ENCODE results near the gene CALR.
"Not testable (repeated sequence)": the region's sequence is repeated elsewhere in the genome, so short reads cannot be mapped to it uniquely, and the experiment has no call there.

Gene CALR

DNA sequence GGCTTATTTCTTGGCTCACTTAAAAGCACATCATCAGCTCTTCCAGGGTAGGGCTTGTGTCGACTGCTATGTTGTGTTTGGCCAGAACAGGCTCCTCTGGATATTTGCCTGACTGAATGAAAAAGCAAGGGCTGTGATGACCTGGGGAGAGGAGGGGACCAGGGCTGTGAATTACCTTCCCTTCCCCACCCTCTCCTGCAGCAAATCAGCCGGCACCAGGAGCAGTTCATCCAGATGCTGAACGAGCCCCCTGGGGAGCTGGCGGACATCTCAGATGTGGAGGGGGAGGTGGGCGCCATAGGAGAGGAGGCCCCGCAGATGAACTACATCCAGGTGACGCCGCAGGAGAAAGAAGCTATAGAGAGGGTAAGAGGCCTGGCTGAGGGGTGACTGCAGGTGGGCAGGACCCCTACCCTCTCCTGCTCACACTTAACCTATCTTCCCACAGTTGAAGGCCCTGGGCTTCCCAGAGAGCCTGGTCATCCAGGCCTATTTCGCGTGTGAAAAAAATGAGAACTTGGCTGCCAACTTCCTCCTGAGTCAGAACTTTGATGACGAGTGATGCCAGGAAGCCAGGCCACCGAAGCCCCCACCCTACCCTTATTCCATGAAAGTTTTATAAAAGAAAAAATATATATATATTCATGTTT lies 14.2 kb downstream of the CALR start:
- H3K4me3 ChIP-seq (ENCODE audit: low read depth, low read length) = no peak overlapping the region

DNA sequence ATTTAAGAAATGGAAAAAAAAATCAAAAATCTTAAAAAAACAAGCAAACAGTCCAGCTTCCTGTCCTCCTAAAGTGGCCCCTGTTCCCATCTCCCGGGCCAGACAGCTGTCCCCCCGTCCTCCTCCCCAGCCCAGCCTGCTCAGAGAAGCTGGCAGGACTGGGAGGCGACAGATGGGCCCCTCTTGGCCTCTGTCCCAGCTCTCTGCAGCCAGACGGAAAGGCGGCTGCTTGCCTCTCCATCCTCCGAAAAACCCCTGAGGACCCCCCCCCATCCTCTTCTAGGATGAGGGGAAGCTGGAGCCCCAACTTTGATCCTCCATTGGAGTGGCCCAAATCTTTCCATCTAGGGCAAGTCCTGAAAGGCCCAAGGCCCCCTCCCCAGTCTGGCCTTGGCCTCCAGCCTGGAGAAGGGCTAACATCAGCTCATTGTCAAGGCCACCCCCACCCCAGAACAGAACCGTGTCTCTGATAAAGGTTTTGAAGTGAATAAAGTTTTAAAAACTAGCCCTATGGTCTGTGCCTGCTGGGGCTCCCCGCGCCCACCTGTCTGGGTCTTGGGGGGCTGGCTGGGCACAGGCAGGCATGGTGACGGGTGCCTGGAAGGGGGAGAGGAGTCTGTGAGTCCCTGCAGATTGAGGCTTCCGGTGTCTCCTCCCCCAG lies 14.9 kb downstream of the CALR start:
- no peak overlapping the region for H3K4me3 ChIP-seq (ENCODE audit: low read depth, low read length)

DNA sequence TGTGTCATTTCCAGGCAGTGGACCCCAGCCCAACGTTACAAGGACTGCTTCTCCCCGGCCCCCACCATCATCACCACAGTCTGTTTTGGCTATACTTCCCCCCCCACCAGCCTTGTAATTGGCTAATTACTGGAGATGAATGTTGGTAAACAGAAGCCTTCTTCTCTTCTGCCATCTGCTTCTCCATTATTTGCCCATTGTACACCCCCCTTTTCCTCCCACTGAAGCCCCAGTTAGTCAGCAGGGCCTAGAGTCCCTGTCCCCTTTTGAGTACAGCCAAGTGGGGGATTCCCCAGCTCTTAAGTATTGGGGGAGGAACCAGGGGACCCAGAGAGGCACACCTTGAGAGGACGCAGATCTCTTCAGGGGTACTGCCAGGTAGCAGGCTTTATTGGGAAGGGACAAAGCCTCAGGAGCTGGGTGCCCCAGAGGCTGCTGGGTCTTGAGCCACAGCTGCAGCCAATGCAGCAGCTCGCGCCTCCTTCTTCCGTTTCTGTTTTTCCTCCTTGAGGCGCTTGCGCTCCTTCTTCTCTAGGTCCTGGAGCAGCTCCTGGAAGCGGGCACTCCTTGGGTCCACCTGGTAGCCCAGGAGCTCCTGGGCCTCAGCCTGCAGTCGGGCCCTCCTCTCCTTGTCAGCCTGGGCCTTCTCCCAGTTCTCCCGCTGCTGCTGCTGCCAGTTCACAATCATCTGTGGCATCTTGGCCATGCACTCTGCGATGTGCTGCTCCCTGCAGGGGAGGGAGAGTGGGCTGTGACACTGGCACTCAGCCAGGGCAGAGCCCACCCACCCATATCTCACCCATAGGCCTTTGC lies 15.6 kb downstream of the CALR start:
- no peak overlapping the region for H3K4me3 ChIP-seq (ENCODE audit: low read depth, low read length)

DNA sequence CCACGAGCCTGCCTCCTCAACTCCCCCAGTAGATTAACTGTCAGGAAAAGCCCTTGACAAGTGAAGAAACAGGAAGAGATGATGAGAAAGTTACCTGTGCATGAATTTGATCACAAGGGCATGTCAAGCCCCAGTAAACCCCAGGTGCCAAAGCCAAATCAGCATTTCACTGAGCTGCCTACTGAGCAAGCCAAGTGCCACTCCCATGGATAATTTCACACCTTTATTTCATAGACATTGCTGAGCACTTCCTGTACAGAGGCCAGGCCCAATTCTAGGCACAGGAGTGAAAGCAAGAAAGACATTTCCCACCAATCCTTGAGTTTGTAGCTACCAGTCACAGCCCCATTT lies 16.2 kb downstream of the CALR start:
- H3K4me3 ChIP-seq (ENCODE audit: low read depth, low read length) = no peak overlapping the region

DNA sequence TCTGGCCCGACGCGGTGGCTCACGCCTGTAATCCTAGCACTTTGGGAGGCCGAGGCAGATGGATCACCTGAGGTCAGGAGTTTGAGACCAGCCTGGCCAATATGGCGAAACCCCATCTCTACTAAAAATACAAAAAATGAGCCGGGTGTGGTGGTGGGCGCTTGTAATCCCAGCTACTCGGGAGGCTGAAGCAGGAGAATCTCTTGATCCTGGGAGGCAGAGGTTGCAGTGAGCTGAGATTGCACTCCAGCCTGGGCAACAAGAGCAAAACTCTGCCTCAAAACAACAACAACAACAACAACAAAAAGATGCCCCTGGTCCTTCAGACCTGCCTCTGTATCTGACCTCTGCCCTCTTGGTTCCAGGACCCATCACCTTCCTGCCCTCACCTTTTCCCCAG lies 17.2 kb downstream of the CALR start:
- H3K4me3 ChIP-seq (ENCODE audit: low read depth, low read length) = not testable (repeated sequence)

DNA sequence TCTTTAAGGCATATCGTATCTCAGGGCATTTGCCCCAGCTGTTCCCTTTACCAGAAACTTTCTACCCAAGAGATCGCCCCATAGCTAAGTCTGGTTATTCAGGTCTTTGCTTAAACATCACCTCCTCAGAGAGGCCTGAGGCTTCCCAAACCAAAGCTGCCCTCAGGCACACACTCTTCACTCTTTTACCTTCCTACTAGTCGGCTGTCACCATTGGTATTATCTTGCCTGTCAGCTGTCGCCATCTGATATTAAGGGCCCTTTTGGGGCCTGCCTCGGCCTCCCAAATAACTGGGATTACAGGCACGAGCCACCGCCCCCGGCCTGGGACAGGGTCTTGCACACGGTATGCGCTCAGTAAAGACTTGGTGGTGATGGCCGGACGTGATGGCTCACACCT lies 17.6 kb downstream of the CALR start:
- H3K4me3 ChIP-seq (ENCODE audit: low read depth, low read length) = peak overlapping the region; percentile 99

DNA sequence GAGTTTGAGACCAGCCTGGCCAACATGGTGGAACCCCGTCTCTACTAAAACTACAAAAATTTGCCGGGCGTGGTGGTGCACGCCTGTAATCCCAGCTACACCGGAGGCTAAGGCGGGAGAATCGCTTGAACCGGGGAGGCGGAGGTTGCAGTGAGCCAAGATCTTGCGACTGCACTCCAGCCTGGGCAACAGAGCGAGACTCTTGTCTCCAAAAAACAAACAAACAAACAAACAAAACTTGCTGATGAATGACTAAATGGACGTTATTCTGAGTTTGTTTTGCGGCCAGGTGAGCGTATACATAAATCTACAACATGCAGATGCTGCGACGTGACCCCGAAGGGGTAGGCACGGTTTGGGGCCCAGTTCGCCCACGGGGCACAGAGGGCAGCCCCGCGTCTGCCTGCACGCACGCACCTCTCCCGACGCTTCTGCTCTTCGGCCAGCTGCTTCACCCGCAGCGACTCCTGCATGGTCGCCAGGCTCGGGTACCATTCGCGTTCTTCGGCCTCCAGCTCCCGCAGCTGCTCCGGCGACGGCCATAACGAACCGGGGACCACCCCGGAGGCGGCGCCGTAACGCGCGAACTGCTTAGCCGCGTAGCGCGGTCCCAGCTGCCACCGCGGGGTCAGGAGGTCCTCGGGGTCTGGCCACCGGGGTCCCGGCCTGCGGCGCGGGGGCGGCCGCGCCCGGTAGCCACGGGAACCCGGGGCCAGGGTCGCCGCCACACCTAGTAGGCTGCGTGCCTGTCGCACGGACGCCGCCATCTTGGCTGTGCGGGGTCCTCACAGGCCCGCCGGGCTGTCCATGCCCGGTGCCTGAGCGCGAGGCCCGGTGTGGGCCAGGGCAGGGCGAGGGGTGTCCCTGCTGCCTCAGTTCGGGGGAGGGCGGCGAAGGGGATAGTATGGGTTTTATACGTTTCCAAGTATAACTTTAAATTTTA lies 18.3 kb downstream of the CALR start, which contains the start of gene GADD45GIP1:
TSS of gene GADD45GIP1 (minus strand) at position 778 of the 943 bp plus-strand sequence. CDS start at position 767, 11 bp downstream.
- peak within 1 kb of the TSS; percentile 99 for H3K4me3 ChIP-seq (ENCODE audit: low read depth, low read length)

DNA sequence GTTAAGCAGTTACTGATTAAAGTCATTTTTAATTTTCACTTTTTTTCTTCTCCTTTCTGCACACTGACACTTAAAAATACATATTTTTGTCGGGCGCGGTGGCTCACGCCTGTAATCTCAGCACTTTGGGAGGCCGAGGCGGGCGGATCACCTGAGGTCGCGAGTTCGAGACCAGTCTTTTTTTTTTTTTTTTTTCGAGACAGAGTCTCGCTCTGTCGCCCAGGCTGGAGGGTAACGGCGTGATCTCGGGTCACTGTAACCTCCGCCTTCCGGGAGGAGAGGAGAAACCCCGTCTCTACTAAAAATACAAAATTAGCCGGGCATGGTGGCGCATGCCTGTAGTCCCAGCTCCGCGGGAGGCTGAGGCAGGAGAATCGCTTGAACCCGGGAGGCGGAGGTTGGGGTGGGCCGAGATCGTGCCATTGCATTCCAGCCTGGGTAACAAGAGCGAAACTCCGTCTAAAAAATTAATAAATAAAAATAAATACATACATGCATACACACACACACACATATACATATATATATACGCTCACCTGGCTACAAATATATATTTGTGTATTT lies 19.1 kb downstream of the CALR start:
- H3K4me3 ChIP-seq (ENCODE audit: low read depth, low read length) = peak overlapping the region; percentile 99

DNA sequence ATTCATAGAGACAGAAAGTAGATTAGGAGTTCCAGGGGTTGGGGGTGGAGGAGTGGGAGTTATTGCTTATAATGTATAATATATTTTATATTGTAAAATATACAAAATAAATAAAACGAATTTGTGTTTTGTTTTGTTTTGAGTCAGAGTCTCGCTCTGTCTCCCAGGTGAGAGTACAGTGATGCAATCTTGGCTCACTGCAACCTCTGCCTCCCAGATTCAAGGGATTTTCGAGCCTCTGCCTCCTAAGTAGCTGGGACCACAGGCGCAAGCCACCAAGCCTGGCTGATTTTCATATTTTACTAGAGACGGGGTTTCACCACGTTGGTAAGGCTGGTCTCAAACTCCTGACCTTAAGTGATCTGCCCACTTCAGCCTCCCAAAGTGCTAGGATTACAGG lies 21.1 kb downstream of the CALR start:
- H3K4me3 ChIP-seq (ENCODE audit: low read depth, low read length) = no peak overlapping the region

DNA sequence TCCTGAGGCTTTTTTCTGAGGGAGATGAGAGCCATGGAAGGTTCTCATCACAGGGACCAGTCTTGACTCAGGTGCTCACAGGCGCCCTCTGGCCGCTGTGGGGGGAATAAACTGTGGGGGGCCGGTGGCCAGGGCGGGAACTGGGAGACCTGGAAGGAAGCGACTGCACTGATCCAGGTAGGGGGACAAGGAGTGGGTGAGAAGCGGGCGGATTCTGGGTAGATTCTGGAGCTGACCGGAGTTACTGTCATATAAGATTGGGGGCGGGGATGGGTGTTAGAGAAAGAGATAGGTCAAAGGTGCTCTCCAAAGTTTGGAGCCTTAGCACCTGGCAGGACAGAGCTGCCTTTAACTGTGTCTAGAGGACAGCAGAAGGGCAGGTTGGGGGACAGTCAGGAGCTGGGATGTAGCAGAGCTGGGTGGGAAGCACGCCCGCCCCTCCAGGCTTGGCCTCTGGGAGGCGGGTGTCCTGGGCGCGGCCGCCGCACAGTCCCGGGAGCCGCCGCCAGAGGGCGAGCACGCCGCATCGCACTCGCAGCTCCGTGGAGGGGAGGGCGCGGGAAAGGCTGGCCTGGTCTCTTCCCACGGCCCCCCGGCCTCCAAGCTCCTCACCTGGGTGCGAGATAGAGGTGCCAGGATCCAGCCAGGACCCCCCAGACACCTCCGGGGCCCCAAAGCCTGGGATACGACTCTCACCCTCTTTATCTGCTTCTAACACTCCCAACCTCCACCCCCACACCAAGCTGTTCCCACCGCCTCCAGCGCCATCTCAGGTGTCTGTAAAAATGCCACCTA lies 26.8 kb downstream of the CALR start:
- no peak overlapping the region for H3K4me3 ChIP-seq (ENCODE audit: low read depth, low read length)

DNA sequence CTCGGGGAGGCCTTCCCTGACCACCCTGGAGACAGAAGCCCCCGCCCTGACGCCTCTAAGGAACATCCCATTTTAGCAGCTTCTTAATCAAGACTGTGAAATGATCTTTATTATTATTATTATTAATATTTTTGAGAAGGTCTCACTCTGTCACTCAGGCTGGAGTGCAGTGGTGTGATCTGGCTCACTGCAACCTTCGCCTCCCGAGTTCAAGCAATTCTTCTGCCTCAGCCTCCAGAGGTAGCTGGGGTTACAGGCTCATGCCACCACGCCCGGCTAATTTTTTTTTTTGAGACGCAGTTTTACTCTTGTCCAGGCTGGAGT lies 27.4 kb downstream of the CALR start:
- no peak overlapping the region for H3K4me3 ChIP-seq (ENCODE audit: low read depth, low read length)

DNA sequence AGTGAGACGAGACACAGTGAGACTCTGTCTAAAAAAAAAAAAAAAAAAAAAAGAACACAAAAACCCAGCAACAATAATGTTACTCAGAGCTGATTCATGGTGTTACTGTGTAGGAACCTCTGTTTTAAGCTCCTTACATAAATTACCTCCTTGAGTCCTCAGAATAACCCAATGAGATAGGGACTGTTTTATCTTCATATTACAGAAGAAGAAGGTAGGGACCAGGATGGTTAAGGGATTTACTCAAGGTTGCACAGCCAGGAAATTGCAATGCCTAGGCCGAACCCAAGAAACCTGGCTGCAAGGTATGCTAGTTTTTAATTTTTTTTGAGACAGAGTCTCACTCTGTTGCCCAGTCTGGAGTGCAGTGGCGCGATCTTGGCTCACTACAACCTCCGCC lies 29.5 kb downstream of the CALR start:
- no peak overlapping the region for H3K4me3 ChIP-seq (ENCODE audit: low read depth, low read length)

DNA sequence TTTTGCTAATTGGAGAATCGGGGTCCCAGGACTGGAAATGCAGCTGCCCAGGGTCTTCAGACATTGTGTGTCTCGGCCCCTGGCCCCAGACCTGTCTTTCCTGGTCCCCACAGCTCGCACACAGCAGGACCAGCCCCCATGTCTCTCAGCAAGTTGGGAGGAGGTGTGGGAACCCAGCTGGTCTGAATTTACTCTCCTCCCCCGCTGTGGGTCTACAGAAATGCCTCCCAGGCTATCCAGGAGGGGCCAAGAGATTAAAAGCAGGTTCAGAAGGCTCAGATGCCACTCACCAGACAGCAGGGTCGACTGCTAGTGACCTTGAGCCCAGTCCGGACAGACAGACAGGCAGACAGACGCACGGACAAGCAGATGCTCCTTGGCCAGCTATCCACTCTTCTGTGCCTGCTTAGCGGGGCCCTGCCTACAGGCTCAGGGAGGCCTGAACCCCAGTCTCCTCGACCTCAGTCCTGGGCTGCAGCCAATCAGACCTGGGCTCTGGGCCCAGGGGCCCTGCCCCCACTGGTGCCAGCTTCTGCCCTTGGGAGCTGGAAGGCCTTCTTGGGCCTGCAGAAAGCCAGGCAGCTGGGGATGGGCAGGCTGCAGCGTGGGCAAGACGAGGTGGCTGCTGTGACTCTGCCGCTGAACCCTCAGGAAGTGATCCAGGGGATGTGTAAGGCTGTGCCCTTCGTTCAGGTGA lies 31.0 kb downstream of the CALR start, which contains the start of gene DAND5:
TSS of gene DAND5 (plus strand) at position 285 of the 697 bp plus-strand sequence. CDS start at position 370, 85 bp downstream.
- H3K4me3 ChIP-seq (ENCODE audit: low read depth, low read length) = no peak within 1 kb of the TSS

DNA sequence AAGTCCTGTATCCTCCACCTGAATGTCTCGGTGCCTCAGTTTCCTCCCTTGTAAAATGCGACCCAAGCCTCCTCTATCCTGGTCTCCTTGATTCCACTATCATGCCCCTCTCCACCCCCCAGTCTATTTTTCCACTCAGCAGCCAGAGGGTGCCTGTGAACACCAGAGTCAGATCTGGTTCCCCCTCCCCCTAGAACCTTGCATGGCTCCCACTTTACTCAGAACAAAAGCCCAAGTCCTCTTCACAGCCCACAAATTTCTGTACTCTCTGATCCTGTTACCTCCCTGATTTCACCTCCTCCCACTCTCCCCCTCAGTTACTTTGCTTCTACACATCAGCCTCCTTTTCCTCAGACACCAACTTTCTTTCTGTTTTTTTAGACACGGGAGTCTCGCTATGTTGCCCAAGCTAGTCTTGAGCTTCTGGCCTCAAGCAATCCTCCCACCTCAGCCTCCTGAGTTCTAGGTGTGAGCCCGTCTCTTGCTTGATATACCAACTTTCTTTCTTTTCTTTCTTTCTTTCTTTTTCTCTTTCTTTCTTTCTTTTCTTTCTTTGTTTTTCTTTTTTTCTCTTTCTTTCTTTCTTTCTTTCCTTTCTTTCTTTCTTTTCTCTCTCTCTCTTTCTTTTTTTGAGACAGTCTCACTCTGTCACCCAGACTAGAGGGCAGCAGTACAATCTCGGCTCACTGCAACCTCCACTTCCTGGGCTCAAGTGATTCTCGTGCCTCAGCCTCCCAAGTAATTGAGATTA lies 31.8 kb downstream of the CALR start:
- no peak overlapping the region for H3K4me3 ChIP-seq (ENCODE audit: low read depth, low read length)

DNA sequence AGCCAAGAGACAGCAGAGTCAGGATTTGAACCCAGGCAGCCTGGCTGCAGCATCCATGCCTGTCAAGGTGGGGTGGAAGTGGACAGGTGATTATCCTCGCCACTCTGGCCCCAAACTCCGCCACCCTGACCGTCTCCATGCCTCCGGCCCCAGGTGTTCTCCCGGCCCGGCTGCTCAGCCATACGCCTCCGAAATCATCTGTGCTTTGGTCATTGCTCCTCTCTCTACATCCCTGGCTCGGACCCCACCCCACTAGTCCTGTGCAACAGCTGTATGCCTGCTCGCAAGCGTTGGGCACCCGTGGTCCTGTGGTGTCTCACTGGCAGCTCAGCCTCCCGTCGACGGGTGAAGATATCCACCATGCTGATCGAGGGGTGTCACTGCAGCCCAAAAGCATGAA lies 34.8 kb downstream of the CALR start:
- H3K4me3 ChIP-seq (ENCODE audit: low read depth, low read length) = no peak overlapping the region

DNA sequence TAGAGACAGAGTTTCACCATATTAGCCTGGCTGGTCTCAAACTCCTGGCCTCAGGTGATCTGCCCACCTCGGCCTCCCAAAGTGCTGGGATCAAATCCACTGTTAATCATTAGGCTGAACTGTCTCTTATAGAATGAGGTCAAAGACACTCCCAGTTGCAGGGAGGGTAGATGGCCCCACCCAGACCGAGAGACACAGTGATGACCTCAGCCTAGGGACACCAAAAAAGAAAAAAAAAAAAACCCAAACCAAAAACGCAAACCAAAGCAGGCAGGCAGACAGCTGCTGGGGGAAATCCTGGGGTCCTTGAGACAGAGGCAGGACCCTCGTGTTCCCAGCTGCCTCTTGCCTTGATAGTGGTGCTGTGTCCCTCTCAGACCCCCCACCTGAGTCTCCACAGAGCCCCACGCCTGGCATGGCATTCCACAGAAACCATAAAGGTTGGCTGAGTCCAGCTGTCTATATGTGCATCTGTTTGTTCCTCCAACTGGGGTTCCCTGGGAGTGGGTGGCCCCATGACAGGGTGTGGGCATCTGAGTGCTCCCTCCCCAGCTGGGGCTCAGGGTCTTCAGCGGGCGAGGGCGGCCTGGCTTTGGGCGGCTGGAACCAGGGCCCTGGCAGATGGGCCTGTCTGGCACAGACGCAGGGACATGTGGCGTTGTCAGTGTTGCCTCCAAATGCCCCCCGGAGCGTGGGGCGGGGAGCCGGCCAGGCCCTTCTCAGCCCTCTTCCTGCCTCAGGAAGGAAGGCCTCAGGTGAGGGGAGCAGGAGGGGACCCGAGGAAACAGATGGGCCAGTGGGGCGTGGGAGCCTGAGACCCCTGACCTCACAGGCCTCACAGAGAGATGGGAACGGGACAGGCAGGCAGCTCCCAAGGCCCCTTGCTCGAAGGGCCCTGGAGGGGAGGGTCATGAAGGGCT lies 36.2 kb downstream of the CALR start:
- H3K4me3 ChIP-seq (ENCODE audit: low read depth, low read length) = no peak overlapping the region

DNA sequence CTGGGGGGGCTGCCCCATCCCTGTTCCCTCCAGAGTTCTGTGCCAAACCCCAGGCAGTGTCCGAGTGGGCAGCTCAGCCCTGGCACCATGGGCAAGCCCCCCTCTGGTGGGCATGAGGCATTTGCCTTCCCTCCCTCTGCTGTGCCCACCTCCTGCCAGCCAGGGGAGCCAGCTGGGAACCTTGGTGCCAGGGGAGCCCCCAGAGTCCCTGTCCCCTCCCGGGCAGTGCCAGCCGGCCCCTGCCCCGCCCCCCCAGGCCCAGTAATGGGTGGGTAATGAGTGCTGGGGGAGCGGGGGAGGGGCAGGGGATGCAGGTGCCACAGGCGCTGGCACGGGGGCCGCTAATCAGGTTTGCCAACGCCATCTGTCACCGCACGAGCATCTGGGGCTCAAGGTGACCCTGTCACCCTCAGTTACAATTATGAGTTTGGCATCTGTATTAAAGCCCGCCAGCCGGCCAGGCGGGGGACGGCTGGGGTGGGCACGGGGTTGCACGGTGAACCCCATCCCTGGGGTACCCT lies 36.9 kb downstream of the CALR start:
- no peak overlapping the region for H3K4me3 ChIP-seq (ENCODE audit: low read depth, low read length)
